Occipital lobe (tissue), 2 donors: Measurements from ENCODE around the gene TEX13D. TPM values are rescaled to one million over a fixed set of nuclear protein-coding genes. Genes with fewer than 3 reads are reported as not detected.
"Not testable (repeated sequence)": the region's sequence is repeated elsewhere in the genome, so short reads cannot be mapped to it uniquely, and the experiment has no call there.

Source experiments
- DNase-seq: peaks from one replicate; lab custom pipeline; 2025; lab: John Stamatoyannopoulos, UW
- total RNA-seq: library from RNA; depleted of rRNA; stranded (reverse); fragments of >200 nt; gene quantifications from one replicate; pipeline ENCODE4 v1.2.3, GENCODE V29; 2014

TEX13D gene
- not detected for total RNA-seq

DNA sequence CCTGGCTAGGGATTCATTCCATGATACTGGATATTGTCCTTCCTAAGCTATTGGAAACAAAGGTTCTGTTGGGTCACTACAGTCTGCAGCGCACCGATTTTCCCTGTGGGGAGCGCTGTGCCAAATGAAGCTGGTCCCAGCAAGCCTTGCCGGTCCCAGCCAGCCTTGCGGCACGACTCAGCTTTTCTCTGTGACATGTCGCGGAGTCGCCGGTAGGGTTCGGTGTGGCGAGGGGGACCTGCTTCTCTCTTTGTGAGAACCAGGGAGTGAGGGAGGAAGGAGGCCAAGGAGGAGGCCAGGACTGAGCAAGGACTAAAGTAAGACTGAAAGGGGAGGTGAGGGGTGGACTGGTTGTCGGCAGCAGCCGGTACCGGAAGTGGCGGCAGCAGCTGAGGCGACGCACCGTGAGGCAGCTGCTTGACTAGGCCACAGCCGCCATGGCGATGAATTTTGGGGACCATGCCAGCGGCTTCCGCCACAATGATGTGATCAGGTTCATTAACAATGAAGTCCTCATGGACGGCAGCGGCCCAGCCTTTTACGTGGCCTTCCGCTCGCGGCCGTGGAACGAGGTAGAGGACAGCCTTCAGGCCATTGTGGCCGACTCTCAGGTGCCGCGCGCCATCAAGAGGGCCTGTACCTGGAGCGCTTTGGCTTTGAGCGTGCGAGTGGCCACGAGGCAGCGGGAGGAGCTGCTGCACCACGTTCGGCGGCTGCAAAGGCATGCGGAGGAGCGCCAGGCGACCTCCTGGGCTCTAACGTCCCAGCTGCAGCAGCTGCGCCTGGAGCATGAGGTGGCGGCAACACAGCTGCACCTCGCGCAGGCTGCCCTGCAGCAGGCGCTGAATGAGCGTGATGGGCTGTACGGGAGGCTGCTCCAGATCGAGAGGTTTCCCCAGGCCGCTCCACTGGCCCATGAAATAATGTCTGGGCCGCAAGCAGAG is at the start of gene TEX13D:
Gene TEX13D, plus strand, starts transcription at position 180 of the 944 bp plus-strand sequence. Its CDS starts 258 bp downstream, at position 438.
- DNase-seq: no peak

DNA sequence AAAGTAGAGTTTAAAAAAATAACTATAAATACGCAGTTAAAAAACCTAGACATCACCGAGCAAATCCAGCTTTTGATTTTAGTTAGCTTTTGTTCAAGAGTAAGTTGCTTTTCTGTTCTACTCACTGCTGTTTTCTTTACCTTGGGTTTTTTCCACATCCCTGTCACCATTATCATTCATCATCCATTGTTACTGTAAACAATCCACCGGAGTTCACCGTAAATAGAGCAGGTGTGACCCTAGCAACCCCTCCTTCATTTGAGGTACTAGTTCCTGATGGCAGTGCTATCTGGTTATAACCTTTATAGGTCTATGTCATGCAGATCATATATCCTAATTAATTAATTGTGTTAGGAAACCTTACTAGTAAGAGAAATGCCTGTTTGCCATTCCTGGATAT is 43.0 kb upstream of the TEX13D start:
- DNase-seq: no peak

DNA sequence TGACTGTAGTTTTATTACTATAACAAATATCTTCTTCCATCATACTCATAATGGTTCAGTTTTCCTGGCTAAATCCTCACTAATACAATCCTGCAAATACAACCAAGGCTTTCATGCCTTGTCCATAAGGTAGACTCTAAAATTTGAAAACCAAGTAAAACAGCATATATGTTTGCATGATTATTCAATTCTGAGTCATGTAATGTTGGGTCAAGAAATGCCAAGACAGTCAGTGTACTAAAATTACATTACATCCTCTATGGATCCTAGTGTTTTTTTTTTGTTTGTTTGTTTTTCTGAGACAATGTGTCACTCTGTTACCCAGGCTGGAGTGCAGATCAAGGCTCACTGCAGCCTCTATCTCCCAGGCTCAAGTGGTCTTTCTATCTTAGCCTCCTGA is 38.6 kb upstream of the TEX13D start:
- no peak for DNase-seq

DNA sequence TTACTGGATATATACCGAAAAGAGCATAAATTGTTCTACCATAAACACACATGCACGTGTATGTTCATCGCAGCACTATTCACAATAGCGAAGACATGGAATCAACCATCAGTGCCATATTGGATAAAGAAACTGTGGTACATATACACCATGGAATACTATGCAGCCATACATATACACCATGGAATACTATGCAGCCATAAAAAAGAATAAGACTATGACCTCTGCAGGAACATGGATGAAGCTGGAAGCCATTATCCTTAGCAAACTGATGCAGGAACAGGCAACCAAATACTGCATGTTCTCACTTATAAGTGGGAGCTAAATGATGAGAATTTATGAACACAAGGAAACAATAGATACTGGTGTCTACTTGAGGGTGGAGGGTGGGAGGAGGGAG is 33.1 kb upstream of the TEX13D start:
- DNase-seq: not testable (repeated sequence)

DNA sequence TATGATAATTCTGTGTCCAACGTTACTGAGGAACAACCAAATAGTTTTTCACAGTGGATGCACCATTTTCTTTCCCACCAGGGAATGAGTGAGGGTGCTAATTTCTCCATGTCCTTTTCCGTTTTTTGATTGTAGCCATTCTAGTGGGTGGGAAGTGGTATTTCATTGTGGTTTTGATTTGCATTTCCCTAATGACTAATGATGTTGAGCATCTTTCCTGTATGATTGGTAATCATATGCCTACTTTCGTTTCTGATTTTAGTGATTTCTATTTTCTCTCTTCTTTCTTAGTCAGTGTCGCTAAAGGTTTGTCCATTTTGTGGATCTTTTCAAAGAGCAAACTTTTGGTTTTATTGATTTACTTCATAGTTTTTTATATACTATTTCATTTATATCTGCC is 32.1 kb upstream of the TEX13D start:
- no peak for DNase-seq

DNA sequence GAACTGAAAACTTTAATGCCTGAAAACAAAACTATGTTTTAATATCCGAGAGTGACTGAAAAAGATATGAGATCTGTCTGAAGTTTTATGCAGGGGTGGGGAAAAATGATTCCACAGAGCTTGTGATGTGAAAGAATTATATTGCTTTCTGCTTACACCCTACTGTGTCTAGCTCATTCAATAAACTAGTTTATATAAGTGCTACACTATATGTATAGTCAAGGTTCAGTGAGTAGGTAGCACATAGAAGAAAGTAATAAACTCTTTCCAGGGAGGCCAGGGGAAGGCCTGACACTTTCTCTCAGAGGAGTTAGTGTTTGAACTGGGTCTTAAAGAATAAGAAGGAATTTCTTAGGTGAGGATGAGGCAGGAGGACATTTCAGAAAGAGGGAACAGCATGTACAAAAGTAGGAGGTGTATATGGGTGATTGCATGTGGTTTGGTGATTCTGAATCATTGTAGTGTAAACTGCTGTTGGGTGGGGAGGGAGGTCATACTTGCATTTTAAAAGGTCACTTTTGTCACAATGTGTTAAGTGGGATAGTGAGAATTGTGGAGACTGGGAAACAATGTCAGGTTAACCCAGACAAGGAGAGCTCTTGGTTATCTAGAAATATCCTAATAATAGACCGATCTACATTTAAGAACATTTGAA is 25.1 kb upstream of the TEX13D start:
- no peak for DNase-seq

DNA sequence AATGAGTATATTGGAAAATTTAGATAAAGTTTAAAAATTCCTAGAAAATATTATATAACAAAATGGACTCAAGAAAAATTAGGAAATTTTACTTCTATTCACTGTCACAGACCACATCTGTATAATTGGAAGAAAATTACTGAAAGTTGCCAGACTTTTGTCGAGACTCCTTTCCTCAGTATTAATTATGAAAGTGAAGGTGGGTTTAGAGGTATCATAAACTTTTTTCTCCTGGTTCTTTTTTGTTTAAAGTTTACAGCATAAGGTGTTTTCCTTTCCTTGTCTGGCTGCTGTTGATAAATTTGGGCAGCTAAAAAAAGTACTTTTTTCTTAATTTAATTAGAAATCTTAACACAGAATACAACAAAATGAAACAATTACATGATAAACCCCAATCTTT is 6.7 kb upstream of the TEX13D start:
- no peak for DNase-seq

DNA sequence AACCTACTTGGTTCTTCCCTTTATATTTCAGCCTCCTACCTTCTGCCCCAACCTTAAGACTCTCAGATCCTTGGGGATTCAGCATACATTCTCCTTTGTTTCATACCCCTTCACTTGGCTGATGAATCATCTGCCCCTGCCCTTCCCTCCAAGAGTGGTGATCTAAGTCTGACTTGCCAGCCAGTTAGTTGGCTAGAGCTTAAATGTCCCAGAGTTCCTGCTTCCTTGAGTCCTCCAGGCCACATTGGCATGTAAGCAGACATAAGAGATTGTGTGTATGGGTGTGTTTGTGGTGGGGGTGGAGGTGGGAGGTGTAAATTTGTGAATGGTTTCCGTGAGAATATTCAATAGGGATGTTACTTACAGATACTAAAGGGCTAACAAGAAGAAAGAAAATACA is 3.7 kb upstream of the TEX13D start:
- no peak for DNase-seq

DNA sequence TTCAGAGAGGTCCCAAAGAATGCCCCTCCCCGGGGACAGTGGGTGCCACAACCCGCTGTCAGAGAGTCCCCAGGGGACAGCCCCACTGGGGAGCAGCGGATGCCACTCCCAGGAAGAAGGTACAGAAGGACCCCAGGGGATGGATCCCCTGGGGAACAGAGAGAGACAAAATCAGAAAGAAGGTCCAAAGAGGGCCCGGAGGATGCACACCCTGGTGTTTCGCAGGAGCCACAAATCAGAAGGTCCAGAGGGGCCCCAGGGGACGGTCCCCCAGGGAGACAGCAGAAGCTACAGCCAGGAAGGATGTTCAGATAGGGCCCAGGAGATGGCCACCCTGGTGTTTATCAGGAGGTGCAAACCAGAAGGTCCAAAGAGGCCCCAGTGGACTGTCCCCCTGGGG is 1.4 kb downstream of the TEX13D start:
- no peak for DNase-seq

DNA sequence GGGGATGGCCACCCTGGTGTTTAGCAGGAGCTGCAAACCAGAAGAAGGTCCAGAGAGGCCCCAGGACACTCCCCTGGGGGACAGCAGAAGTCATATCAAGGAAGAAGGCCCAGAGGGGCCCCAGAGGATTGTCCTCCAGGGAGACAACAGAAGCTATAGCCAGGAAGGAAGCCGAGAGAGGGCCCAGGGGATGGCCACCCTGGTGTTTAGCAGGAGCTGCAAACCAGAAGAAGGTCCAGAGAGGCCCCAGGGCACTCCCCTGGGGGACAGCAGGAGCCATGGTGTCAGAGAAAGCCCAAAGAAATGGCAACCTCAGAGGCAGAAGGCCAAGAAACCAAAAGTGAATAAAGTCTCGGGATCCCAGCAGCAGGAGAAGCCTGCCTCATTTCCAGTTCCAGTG is 2.1 kb downstream of the TEX13D start:
- not testable (repeated sequence) for DNase-seq

DNA sequence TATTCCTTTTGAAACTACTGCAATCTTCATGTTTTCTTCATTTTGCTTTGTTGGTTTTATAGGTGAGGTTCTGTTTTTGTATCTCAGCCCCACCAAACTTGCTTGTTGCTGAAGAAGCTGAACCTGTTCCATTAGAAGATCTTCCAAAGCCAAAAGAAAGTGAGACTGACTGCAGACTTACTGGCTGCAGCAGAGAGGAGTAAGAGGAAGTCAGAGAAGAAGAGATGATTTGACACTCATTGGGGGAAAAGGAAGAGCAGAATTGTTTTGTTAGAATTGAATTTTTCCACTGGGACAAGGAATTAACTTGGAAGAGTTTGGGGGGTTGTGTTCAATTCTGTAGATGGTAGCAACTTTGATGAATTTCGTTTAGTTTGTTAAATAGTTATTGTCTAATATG is 3.1 kb downstream of the TEX13D start:
- no peak for DNase-seq

DNA sequence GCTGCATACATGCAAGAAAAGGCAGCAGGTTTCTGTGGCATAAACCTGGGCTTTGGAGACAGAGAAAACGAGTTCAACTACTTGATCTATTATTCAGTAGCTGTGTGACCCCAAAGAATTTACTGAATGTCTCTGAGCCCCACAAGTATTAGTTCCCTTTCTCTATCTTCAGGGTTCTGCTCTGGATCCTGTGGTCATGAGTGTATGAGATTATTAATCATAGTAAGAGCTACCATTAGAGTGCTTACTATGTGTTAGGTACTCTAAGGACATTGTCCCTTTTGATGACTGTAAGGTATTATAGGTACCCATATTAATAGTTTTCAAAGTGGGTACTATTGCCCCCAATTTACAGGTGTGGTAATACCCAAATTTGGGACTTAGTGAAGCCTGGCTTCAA is 5.5 kb downstream of the TEX13D start:
- no peak for DNase-seq

DNA sequence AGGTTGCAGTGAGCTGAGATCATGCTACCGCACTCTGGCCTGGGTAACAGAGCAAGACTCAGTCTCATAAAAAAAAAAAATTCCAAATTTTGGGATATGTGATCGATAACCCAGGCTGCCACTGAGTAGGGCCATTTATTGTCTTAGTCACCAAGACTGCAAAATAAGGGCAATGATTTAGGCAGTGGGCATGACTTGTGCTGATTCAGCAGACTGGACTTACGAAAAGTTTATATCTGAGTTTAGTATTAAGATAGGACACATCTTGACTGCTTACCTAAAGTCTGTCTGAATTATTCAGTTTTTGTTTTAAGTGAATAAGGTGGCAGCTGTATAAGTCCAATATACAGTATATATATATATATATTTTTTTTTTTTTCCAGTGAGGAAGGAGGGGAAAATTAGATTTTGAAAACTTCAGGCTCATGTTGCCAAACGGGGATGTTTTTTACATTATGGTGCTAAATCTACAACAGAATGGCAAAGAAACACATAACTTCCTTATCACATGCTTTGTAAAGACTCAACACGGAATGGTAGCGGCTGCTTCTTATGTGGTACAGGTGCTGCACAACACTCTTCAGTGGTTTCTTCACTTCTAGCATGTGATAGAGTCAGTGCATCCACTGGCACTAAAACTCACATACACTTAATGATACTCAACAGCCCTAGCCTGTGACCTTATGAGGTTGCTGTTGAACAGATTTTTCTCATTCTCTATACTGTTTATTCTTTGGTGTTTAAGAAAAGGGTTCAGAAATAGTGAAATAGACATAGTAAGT is 6.5 kb downstream of the TEX13D start:
- no peak for DNase-seq

DNA sequence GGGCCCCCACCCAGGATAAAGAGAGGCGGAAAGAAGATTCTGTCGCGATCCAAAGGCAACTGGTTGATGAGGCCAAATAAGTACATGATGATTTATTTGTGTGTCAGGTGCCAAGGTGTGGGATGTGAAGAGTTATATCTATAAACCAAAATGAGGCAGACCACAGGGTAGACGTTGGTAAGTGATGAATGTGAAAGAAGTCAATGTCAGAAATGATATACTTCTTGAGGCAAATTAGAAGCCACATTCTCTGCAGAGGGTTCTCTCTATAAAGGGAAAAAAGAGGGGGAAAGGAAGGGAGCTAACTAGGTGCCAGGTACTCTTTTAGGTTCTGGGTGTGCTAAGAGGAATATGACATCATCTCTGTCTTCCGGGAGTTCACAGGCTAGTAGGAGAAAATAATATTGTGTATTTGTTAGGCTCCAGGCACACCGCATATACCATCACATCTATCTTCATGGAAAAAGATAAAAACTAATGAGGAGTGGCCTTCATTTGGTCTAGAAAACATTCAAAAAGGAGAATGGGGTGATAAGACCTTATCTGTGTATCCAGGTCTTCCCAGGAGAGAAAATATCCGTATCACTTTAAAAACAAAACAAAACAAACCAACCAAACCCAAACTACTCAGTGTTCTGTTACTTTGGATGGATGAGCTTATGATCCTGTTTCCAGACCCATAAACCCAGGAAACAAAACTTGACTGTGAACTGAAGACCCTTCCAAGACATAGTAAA is 9.1 kb downstream of the TEX13D start:
- DNase-seq: no peak

DNA sequence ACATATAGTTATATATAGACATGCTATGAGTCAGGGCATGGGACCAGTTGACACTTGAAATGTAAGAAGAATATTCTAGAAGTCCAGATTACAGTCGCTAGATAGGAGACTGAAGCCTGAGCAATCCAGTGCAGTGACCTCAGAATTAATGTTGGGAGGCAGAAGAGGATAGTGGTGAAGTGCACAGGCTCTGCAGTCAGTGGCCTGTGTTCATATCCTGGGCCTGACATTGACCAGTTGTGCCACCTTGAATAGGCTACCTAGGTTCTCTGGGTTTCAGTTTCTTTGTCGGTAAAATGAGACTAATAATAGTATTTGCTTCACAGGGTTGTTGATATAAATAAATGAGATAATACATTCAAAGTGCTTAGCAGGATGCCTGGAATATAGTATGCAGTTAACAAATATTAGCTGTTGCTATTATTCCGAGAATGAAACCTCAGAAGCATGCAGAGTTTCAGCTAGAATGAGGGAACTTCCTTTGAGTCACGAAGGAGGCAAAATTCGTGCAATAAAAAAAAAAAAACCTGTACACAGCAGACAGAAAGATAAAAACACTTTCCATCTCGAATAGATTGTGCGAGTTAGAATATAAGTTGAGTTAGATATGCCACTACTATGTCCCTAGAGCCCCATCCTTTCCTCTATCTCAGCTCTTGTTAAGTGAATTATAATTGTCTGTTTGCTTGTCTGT is 9.9 kb downstream of the TEX13D start:
- DNase-seq: no peak

DNA sequence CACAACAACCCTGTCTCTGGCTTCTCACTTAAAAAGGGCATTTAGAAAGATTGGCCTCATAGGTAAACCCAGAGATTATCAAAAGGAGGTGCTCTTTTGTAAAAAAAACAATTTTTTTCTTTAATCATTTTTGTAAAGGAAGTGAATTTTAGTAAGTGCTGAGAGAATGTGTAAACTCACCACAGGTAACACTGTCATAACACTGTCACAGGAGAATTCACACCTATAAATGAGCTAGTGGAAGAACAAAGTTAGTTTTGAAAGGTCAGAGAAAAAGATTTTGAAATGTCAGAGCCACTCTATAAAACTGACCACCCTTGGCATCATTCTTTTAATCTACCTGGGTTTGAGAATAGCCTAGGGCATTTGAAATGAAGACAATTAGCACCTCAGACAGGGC is 10.6 kb downstream of the TEX13D start:
- DNase-seq: no peak

DNA sequence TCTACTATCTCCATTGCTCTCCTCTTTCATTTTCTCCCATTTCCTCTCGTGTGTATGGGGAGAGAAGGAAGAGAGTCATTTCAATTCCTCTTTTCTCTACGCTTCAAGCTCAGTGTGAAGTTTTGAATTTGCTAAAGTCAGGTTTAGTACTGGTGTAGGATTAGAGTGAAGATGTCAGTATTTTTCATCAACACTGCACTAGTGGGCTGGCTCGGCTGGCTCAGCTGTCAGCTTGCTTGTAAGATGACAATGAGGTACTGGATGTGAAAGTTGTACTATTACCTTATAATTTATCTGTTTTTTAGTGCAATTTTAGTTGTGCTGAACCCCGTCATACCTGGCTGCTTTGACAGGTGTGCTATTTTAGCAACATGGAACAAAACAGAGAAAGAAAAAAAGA is 11.8 kb downstream of the TEX13D start:
- no peak for DNase-seq

DNA sequence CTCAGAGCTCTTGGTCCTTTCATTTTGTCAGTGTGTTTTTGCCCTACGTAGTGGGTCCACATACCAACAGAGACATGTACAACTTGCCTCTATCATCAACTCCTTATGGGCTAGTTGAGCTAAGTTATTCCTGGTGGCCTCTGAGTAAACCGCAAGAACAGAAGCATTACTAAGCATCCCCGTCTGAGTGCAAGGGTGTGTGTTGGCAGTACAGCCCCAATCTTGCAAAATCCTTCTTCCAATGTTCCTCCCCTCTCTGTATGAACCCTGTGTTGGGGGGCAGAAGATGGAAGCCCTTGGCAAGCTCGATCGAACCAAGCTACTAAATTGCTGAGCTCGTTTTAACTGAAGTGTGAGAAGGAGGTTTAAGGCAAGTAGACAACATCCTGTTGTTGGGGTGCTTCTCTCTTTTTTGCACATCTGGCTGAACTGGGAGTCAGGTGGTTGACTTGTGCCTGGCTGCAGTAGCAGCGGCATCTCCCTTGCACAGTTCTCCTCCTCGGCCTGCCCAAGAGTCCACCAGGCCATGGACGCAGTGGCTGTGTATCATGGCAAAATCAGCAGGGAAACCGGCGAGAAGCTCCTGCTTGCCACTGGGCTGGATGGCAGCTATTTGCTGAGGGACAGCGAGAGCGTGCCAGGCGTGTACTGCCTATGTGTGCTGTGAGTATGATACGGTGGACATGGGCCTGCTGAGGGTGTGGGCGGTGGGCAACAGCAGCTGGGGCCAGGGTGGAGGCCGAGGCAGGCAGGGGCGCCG is 13.8 kb downstream of the TEX13D start, which contains the start of gene SH2D1A:
Gene SH2D1A, plus strand, starts transcription at position 447 of the 760 bp plus-strand sequence. Its CDS starts 80 bp downstream, at position 527.
- DNase-seq: no peak

DNA sequence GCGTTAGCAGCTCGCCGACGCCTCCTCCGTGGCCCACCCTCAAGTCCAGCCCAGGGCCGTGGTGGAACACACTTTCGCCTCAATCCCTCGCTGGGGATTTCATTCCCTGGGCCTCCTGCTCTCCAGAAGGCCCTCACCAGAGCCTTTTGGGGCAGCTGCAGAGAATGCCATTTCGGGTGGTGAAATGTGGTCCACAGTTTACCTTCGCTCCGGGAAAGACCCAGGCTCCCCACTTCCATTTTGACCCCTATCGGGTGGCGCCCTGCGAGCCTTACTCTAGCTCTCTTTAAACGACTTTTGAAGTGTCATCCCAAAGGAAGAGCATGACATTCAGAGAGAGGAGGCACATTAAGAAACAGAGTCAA is 14.4 kb downstream of the TEX13D start:
- DNase-seq: no peak

DNA sequence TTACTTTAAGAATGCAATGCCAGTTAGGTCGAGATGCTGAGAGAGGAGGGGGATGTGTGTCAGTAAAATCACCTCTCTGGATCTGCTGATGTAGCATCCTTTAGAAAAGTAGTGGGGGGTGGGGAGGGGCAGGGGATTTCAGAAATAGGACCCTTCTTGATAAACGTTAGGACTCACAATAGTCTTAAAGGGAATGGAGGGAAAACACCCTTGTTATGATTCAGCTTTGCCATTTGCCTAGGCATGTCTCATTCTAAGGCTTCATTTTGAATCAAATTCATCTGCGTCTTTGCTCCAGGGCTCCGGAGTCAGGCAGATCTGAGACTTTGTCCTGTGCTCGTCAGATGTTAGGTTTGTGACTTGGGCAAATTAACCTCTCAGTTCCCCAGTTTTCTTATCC is 14.8 kb downstream of the TEX13D start:
- no peak for DNase-seq
